OCI-LY3 (cell line): ENCODE data around the gene ARL10.

Source experiments
- H2AFZ ChIP-seq: fragments of 200-600, 300-600 bp; shearing (Covaris generic); 2 replicates; pipeline ENCODE4 v1.6.0; 2014; ENCODE audit warnings: antibody characterized with exemption, low read depth, low read length
- H3K27ac ChIP-seq: fragments of 200-600, 300-600 bp; sonication (generic); 2 replicates; pipeline ENCODE4 v1.5.1; 2014; ENCODE audit warnings: mild to moderate bottlenecking, low read length, moderate library complexity, mixed read lengths
- H3K27me3 ChIP-seq: fragments of 200-600, 300-600 bp; sonication (generic); 2 replicates; pipeline ENCODE4 v1.6.1; 2014; ENCODE audit warnings: low read depth, low read length, mixed read lengths
- H3K36me3 ChIP-seq: fragments of 200-600, 300-600 bp; sonication (generic); replicated peaks from 2 replicates; pipeline ENCODE3; 2014; ENCODE audit warnings: low read depth, low read length, mixed read lengths
- H3K4me1 ChIP-seq: fragments of 300-600, 200-600 bp; sonication (generic); 2 replicates; pipeline ENCODE4 v1.6.1; 2014; ENCODE audit warnings: low read length, mixed read lengths
- H3K4me2 ChIP-seq: fragments of 200-600, 300-600 bp; sonication (generic); 2 replicates; pipeline ENCODE4 v1.6.1; 2014; ENCODE audit warnings: low read length, mixed read lengths
- H3K4me3 ChIP-seq: fragments of 300-600, 200-600 bp; sonication (generic); 2 replicates; pipeline ENCODE4 v1.5.1; 2014; ENCODE audit warnings: antibody characterized with exemption, mild to moderate bottlenecking, low read length, moderate library complexity
- H3K79me2 ChIP-seq: fragments of 300-600, 200-600 bp; shearing (Covaris generic); 2 replicates; pipeline ENCODE4 v1.6.1; 2014; ENCODE audit warnings: mild to moderate bottlenecking, low read length, mixed read lengths
- H3K9ac ChIP-seq: fragments of 300-600, 200-600 bp; shearing (Covaris generic); 2 replicates; pipeline ENCODE4 v1.6.0; 2014; ENCODE audit warnings: mild to moderate bottlenecking, low read length, moderate library complexity
- H3K9me3 ChIP-seq: fragments of 200-600, 300-600 bp; shearing (Covaris generic); 2 replicates; pipeline ENCODE4 v1.6.1; 2014; ENCODE audit warnings: low read length, mixed read lengths; ENCODE audit not compliant: insufficient read depth
- H4K20me1 ChIP-seq: fragments of 200-600, 300-600 bp; sonication (generic); 2 replicates; pipeline ENCODE4 v1.6.1; 2016; ENCODE audit warnings: low read length, mixed read lengths; ENCODE audit not compliant: insufficient read depth
- CTCF ChIP-seq: fragments of 200-600, 300-600 bp; sonication (generic); IDR thresholded peaks from 2 replicates; pipeline ENCODE4 v1.5.1; 2014; ENCODE audit warnings: antibody characterized with exemption, low read length, low read depth
- EZH2phosphoT487 ChIP-seq: fragments of 200-600 bp; shearing (Covaris generic); IDR thresholded peaks from 2 replicates; pipeline ENCODE4 v1.6.1; 2018; ENCODE audit warnings: antibody characterized with exemption, mixed run types, low read depth

Gene ARL10

GRCh38 chr5:176420972-176421544, 55.8 kb downstream of the ARL10 start:
- H4K20me1 ChIP-seq: no peaks in the 10 kb centered on the region
- H3K4me3 ChIP-seq: no peak overlapping the region
- H3K36me3 ChIP-seq: no peaks in the 10 kb centered on the region
- H3K79me2 ChIP-seq: peaks cover under 1% of the 10 kb centered on the region; the same call in 1 of the 2 replicates
- no peak overlapping the region for H3K4me2 ChIP-seq
- H3K4me1 ChIP-seq: peaks cover 7% of the 10 kb centered on the region
- TF ChIP-seq EZH2phosphoT487: no peak
- no peak for TF ChIP-seq CTCF
- no peak overlapping the region for H3K27ac ChIP-seq
- H2AFZ ChIP-seq: no peak overlapping the region
- 0 out of 2 replicates have a peak, but pooled peaks cover 8% of the 10 kb centered on the region for H3K9me3 ChIP-seq
- H3K27me3 ChIP-seq: peaks cover 4% of the 10 kb centered on the region; the same call in 1 of the 2 replicates
- H3K9ac ChIP-seq: no peak overlapping the region

- Histone ChIP-seq H3K9me3 (0 out of 2 replicates have a peak, but pooled peaks cover 8% of the 10 kb centered on the region), H2AFZ (no peak overlapping the region), H3K4me1 (no peaks in the 10 kb centered on the region), H3K36me3 (no peaks in the 10 kb centered on the region), H4K20me1 (no peaks in the 10 kb centered on the region), H3K27ac (no peak overlapping the region), H3K79me2 (no peaks in the 10 kb centered on the region), H3K4me2 (no peak overlapping the region), H3K9ac (no peak overlapping the region), H3K27me3 (peaks cover 4% of the 10 kb centered on the region; the same call in 1 of the 2 replicates), H3K4me3 (no peak overlapping the region)
- TF ChIP-seq EZH2phosphoT487 (no peak), CTCF (no peak)
These were observed 58.9 kb downstream of the ARL10 start for GRCh38 chr5:176424181-176424580.

GRCh38 chr5:176425138-176425537, 59.9 kb downstream of the ARL10 start:
- H3K27me3 ChIP-seq: peaks cover 4% of the 10 kb centered on the region; the same call in 1 of the 2 replicates
- no peaks in the 10 kb centered on the region for H3K79me2 ChIP-seq
- no peak overlapping the region for H3K4me3 ChIP-seq
- TF ChIP-seq EZH2phosphoT487 (no peak), CTCF (no peak)
- H3K9me3 ChIP-seq: 0 out of 2 replicates have a peak, but pooled peaks cover 7% of the 10 kb centered on the region
- no peak overlapping the region for H2AFZ ChIP-seq
- H3K27ac ChIP-seq: no peak overlapping the region
- H3K36me3 ChIP-seq: no peaks in the 10 kb centered on the region
- no peak overlapping the region for H3K4me2 ChIP-seq
- no peak overlapping the region for H3K9ac ChIP-seq
- no peaks in the 10 kb centered on the region for H4K20me1 ChIP-seq
- no peaks in the 10 kb centered on the region for H3K4me1 ChIP-seq

- H3K27me3 ChIP-seq: no peaks in the 10 kb centered on the region; the same call in 1 of the 2 replicates
- H3K27ac ChIP-seq: no peak overlapping the region
- TF ChIP-seq CTCF (no peak), EZH2phosphoT487 (no peak)
- no peaks in the 10 kb centered on the region for H3K79me2 ChIP-seq
- no peak overlapping the region for H3K9ac ChIP-seq
- no peak overlapping the region for H2AFZ ChIP-seq
- no peak overlapping the region for H3K4me3 ChIP-seq
- H3K9me3 ChIP-seq: 0 out of 2 replicates have a peak, but pooled peaks cover 3% of the 10 kb centered on the region
- no peaks in the 10 kb centered on the region for H3K36me3 ChIP-seq
- H3K4me1 ChIP-seq: no peaks in the 10 kb centered on the region
- H4K20me1 ChIP-seq: no peaks in the 10 kb centered on the region
- no peak overlapping the region for H3K4me2 ChIP-seq
These were observed 60.5 kb downstream of the ARL10 start for GRCh38 chr5:176425791-176426190.
